Large intestine (tissue), 3 donors: ENCODE data around the gene HEXB. TPM values are rescaled to one million over a fixed set of nuclear protein-coding genes. Genes with fewer than 3 reads are reported as not detected.

Experiments
- DNase-seq, 2 donors: peaks; one replicate each; pipeline versions ENCODE4 v3.0.0 to v3.0.0-alpha.2; 2013
- H3K27ac ChIP-seq: one replicate; pipeline ENCODE4 v1.5.1; 2013; ENCODE audit warnings: low read length
- H3K27me3 ChIP-seq: 2 replicates; pipeline ENCODE4 v1.6.1; 2013; ENCODE audit warnings: low read length; ENCODE audit not compliant: control insufficient read depth, insufficient read depth
- H3K36me3 ChIP-seq: 2 replicates; pipeline ENCODE4 v1.6.1; 2013; ENCODE audit warnings: low read length; ENCODE audit not compliant: control insufficient read depth, insufficient read depth
- H3K4me1 ChIP-seq: one replicate; pipeline ENCODE4 v1.6.1; 2013; ENCODE audit warnings: low read length; ENCODE audit not compliant: control insufficient read depth, insufficient read depth
- H3K4me3 ChIP-seq: one replicate; pipeline ENCODE4 v1.5.1; 2013; ENCODE audit warnings: low read length
- H3K9me3 ChIP-seq: one replicate; pipeline ENCODE4 v1.6.1; 2013; ENCODE audit warnings: mild to moderate bottlenecking, low read depth, low read length, moderate library complexity; ENCODE audit not compliant: control insufficient read depth
- WGBS: methylation state at CpG from one replicate; pipeline ENCODE4 v1.1.5; 2013; ENCODE audit warnings: low lambda C conversion rate; ENCODE audit not compliant: insufficient coverage; 5-methylcytosine and 5-hydroxymethylcytosine counted together
- polyA plus RNA-seq: library from polyadenylated mRNA; unstranded; fragments of 120-200 nt; gene quantifications from one replicate; pipeline ENCODE4 v1.2.1, GENCODE V29; 2013

HEXB gene
- polyA plus RNA-seq, 1 donor = 283 TPM

DNA sequence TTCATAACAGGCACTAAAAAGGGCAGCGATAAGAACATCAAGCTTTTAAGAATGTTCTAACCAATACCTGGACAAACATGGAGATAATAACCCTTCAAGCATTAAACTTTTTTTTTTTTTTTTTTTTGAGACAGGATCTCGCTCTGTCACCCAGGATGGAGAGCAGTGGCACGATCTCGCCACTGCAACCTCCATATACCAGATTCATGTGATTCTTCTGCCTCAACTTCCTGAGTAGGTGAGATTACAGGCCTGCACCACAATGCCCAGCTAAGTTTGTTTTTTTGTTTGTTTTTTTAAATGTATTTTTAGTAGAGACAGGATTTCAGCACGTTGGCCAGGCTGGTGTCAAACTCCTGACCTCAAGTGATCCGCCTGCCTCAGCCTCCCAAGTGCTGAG, 29.8 kb upstream of the HEXB start:
- DNase-seq = no peak

DNA sequence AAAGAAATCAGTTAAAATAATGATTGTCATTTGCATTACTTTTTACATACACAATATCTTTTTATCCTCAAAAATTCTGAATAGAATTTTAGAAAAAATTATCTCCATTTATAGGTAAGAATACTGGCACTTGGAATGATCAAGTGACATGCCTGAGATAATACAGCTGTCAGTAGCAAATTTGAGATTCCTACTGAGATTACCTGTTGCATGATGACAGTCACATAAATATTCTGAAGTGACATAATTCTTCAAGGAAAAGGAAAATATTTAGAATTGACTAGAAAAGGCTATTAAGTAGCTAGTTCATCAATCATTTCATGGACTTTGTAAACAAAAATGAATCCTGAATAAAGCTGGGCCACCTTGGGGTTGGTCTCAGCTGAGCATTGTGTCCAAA, 29.3 kb upstream of the HEXB start:
- H3K9me3 ChIP-seq = no peaks in the 10 kb centered on the region
- H3K4me1 ChIP-seq = no peaks in the 10 kb centered on the region
- no peaks in the 10 kb centered on the region for H3K27me3 ChIP-seq
- no peak overlapping the region for H3K27ac ChIP-seq
- no peaks in the 10 kb centered on the region for H3K36me3 ChIP-seq
- no peak overlapping the region for H3K4me3 ChIP-seq
- no peak for DNase-seq

More for the DNA sequence above, 29.8 kb upstream of the HEXB start:
- no peaks in the 10 kb centered on the region for H3K9me3 ChIP-seq
- no peaks in the 10 kb centered on the region for H3K27me3 ChIP-seq
- no peaks in the 10 kb centered on the region for H3K4me1 ChIP-seq
- no peak overlapping the region for H3K27ac ChIP-seq
- 50% methylated on average over 2 of the region's 6 CpGs for WGBS
- no peak overlapping the region for H3K4me3 ChIP-seq
- H3K36me3 ChIP-seq = no peaks in the 10 kb centered on the region

GRCh38 chr5:74657165-74657564, 27.9 kb upstream of the HEXB start:
- DNase-seq = no peak
- Histone ChIP-seq H3K27ac (no peak overlapping the region), H3K9me3 (no peaks in the 10 kb centered on the region), H3K4me1 (no peaks in the 10 kb centered on the region), H3K36me3 (no peaks in the 10 kb centered on the region), H3K4me3 (no peak overlapping the region), H3K27me3 (no peaks in the 10 kb centered on the region)
- 75% methylated on average over 2 of the region's 2 CpGs for WGBS

GRCh38 chr5:74659172-74659571, 25.9 kb upstream of the HEXB start:
- H3K9me3 ChIP-seq = no peaks in the 10 kb centered on the region
- no peaks in the 10 kb centered on the region for H3K27me3 ChIP-seq
- 0% methylated on average over 1 of the region's 3 CpGs for WGBS
- no peak for DNase-seq
- no peak overlapping the region for H3K27ac ChIP-seq
- no peak overlapping the region for H3K4me3 ChIP-seq
- no peaks in the 10 kb centered on the region for H3K36me3 ChIP-seq
- H3K4me1 ChIP-seq = no peaks in the 10 kb centered on the region

DNA sequence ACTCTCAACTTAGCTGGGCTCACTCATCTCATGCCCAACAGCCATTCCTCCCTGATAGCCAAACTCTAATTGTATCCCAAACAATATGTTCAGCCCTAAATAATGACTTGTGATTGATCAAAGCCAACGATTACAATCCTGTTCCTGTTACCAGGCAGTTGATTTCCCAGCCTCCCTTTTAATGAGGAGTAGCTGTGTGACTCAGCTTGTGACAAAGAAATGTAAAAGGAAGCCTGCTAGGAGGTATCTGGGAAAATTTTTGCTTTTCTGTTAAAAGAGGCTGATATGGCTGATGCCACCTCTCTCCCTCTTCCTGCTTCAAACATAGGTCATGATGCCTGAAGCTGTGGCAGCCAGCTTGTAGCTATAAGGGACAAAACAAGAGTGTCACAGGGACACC, 24.9 kb upstream of the HEXB start:
- Histone ChIP-seq H3K27me3 (no peaks in the 10 kb centered on the region), H3K9me3 (no peaks in the 10 kb centered on the region), H3K36me3 (no peaks in the 10 kb centered on the region), H3K4me3 (no peak overlapping the region), H3K4me1 (no peaks in the 10 kb centered on the region), H3K27ac (no peak overlapping the region)
- no CpG with 5 or more reads among the region's 1 CpG for WGBS
- no peak for DNase-seq

DNA sequence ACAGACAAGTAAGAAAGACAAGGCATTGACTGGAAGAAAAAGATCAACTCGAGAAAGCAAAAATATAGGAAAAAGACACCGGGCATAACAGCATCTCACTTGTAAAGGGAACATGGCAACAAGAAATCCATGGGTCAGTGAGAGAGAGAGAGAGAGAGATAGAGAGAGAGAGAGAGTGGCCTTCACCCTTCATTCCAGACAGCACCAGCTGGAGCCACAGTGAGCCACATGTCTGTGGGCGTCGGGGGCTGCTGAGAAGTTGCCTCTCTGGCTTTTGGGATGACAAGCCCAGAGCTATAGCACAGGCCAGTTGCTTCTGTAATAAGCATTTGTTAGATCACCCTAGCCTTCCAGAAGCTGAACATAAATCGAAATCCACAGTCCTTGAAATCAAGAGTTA, 24.2 kb upstream of the HEXB start:
- Histone ChIP-seq H3K9me3 (no peaks in the 10 kb centered on the region), H3K36me3 (no peaks in the 10 kb centered on the region), H3K27me3 (no peaks in the 10 kb centered on the region), H3K27ac (no peak overlapping the region), H3K4me3 (no peak overlapping the region), H3K4me1 (no peaks in the 10 kb centered on the region)
- no CpG with 5 or more reads among the region's 5 CpGs for WGBS
- DNase-seq = no peak

GRCh38 chr5:74664551-74664950, 20.5 kb upstream of the HEXB start:
- Histone ChIP-seq H3K27me3 (no peaks in the 10 kb centered on the region), H3K9me3 (no peaks in the 10 kb centered on the region), H3K4me3 (no peak overlapping the region), H3K27ac (no peak overlapping the region), H3K36me3 (no peaks in the 10 kb centered on the region), H3K4me1 (no peaks in the 10 kb centered on the region)
- DNase-seq = no peak
- WGBS = 67% methylated on average over 2 of the region's 5 CpGs

GRCh38 chr5:74665273-74665672, 19.8 kb upstream of the HEXB start:
- WGBS = no CpG with 5 or more reads among the region's 2 CpGs
- Histone ChIP-seq H3K4me3 (no peak overlapping the region), H3K4me1 (no peaks in the 10 kb centered on the region), H3K36me3 (no peaks in the 10 kb centered on the region), H3K9me3 (peaks cover 5% of the 10 kb centered on the region), H3K27me3 (no peaks in the 10 kb centered on the region), H3K27ac (no peak overlapping the region)
- no peak for DNase-seq

GRCh38 chr5:74665816-74666215, 19.2 kb upstream of the HEXB start:
- Histone ChIP-seq H3K4me3 (no peak overlapping the region), H3K36me3 (no peaks in the 10 kb centered on the region), H3K27me3 (no peaks in the 10 kb centered on the region), H3K4me1 (no peaks in the 10 kb centered on the region), H3K9me3 (peaks cover 10% of the 10 kb centered on the region), H3K27ac (no peak overlapping the region)
- WGBS = no CpG with 5 or more reads among the region's 1 CpG
- no peak for DNase-seq

- DNase-seq = no peak
- H3K9me3 ChIP-seq = peaks cover 10% of the 10 kb centered on the region
- H3K36me3 ChIP-seq = no peaks in the 10 kb centered on the region
- no peaks in the 10 kb centered on the region for H3K4me1 ChIP-seq
- no peak overlapping the region for H3K27ac ChIP-seq
- WGBS = no CpG with 5 or more reads among the region's 4 CpGs
- H3K4me3 ChIP-seq = no peak overlapping the region
- no peaks in the 10 kb centered on the region for H3K27me3 ChIP-seq
Observed at GRCh38 chr5:74667396-74667795, 17.6 kb upstream of the HEXB start.

DNA sequence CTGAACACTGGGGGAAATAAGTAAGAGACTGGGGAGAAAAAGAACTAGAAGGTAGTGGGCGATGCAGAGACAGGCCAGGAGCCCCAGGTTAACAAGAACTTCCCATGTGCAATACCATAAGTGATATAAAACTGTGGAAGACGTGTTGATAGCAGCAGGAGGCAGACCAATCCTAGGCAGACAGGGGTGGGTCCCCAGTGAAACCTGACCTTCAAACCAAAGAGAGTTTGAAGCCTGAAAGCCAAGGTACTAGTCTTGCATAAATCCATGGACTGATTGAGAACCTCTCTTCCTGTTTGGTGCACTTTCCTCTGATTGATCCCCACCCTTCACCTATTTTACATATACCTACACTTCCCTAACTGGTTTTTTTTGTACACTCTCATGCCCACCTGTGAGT, 15.2 kb upstream of the HEXB start:
- H3K4me3 ChIP-seq = no peak overlapping the region
- H3K36me3 ChIP-seq = no peaks in the 10 kb centered on the region
- peaks cover 10% of the 10 kb centered on the region for H3K9me3 ChIP-seq
- no peaks in the 10 kb centered on the region for H3K27me3 ChIP-seq
- DNase-seq = no peak
- WGBS = no CpG with 5 or more reads among the region's 2 CpGs
- H3K27ac ChIP-seq = no peak overlapping the region
- H3K4me1 ChIP-seq = no peaks in the 10 kb centered on the region
